GM19397 (cell line): ENCODE measurements around the gene POU2AF1.
"Not testable (repeated sequence)": the region's sequence is repeated elsewhere in the genome, so short reads cannot be mapped to it uniquely, and the experiment has no call there.

Experiments
- ATAC-seq: cut with Tn5 transposase; IDR thresholded peaks from one replicate; pipeline ENCODE4 v1.9.1; 2021; ENCODE audit warnings: mild to moderate bottlenecking, moderate library complexity; ENCODE audit not compliant: unreplicated experiment

The POU2AF1 gene

DNA sequence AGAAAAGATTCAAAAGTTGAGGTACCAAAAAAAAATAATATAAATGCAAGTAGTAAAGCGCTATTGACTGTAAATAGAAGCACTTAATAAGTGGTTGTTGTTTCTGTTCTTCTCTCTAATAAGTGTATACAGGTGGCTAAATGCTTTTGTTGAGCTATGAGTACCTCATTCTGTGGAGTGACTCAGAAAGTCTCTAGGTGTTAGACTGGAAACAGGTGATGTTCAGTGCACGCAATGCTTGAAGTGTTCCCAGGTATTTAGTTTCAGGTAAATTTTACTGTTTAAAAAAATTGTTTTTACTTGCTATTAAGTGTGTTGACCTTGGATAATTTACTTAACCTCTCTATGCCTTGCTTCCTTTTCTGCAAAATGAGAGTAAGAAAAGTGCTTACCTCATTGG is 56.5 kb downstream of the POU2AF1 start:
- ATAC-seq: no peak

- ATAC-seq: no peak
Measured at GRCh38 chr11:111320728-111321568, 58.1 kb downstream of the POU2AF1 start.

DNA sequence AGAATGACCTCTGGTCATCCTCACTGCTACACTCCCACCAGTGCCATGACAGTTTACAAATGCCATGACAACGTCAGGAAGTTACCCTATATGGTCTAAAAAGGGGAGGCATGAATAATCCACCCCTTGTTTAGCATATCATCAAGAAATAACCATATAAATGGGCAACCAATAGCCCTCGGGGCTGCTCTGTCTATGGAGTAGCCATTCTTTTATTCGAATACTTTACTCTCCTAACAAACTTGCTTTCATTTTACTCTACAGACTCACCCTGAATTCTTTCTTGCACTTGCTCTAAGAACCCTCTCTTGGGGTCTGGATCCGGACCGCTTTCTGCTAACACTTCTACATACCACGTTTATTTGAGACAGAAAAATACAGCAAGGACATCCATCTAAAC is 58.9 kb downstream of the POU2AF1 start:
- ATAC-seq: not testable (repeated sequence)

GRCh38 chr11:111319296-111319695 is 59.8 kb downstream of the POU2AF1 start:
- no peak for ATAC-seq

GRCh38 chr11:111312076-111312475 is 67.0 kb downstream of the POU2AF1 start:
- ATAC-seq: no peak

DNA sequence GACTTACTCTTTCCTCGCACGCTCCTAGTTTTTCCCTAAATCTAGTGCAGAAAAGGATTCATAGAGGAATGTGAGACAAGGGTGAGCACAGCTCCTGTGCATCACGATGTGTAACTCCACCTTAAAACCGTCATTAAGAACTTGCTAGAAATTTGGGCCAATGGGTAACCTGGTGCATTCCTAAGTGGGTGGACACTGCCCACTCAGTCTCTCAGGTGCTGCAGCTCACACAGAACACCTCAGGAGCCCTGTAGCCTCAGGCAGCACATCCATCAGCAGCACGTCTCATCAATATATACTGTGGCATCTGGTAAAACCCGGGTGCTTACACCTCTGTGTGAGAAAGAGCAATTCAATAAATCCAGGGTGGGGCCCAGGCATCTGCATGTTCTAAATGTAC is 68.4 kb downstream of the POU2AF1 start:
- ATAC-seq: no peak

DNA sequence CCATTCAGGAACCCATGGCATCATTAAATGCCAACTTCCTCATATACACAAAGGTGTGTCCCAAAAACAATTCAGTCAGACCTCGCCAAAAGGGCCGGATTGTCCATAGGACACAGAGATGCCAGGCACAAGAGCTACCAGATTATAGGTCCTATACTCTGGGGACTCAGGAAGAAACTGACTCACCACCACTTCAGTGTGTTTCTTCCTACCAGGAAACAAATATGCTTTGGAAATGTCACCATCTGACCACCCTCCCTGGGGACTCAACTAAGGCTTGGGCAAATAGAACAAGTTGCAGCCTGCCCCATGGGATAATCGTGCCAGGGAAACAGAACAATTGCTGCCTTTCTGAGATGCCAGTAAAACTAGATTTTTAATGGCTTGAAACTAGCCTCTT is 69.0 kb downstream of the POU2AF1 start:
- no peak for ATAC-seq

- no peak for ATAC-seq
Measured at GRCh38 chr11:111309215-111309915, 69.7 kb downstream of the POU2AF1 start.

DNA sequence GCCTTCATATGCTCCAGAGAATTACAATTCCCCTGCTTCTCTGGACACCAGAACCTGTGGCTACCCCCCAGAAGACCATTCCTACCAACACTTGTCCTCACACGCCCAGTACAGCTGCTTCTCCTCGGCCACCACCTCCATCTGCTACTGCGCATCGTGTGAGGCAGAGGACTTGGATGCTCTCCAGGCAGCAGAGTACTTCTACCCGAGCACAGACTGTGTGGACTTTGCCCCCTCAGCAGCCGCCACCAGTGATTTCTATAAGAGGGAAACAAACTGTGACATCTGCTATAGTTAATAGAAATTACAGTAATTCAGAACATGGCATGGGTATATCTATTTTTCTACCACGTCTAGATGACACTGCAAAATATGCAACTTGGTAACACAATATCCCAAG is 70.9 kb downstream of the POU2AF1 start:
- ATAC-seq: no peak

- no peak for ATAC-seq
Measured at GRCh38 chr11:111307472-111308108, 71.5 kb downstream of the POU2AF1 start.

- ATAC-seq: no peak
Measured at GRCh38 chr11:111306321-111306720, 72.8 kb downstream of the POU2AF1 start.

- no peak for ATAC-seq
Measured at GRCh38 chr11:111305876-111306275, 73.2 kb downstream of the POU2AF1 start.

DNA sequence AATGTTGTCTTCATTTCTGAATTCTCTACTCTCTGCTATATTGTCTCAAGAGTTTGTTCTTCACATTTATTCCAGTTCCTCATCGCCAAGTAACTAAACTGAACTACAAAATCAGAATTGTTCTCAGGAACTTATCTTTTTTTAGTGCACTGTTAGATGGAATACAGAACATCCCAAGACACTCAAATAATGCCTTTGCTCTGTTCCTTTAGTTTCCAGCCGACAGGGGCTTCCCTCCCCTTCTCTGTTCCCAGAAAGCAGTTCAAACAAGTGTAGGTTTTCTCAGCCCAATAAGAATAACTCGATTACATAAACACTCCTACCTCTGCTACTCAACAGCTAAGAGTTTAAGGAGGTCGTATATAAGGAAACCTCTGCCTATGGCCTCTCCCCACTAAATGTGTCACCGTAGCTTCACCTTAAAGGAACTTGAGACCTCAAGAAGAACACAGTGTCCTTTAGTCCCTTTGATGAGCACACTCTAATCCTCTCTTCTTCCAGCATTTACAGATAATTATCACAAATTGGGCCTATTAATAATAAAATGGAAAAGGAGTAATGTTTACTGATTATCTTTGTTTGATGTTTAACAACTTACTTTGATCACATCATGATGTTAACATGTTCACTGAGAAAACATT is 73.8 kb downstream of the POU2AF1 start:
- no peak for ATAC-seq

GRCh38 chr11:111303461-111303860 is 75.6 kb downstream of the POU2AF1 start:
- ATAC-seq: no peak

GRCh38 chr11:111302298-111302697 is 76.8 kb downstream of the POU2AF1 start:
- ATAC-seq: no peak
